ENCODE data around the gene WDR93. TPM values are rescaled to one million over a fixed set of nuclear protein-coding genes. Genes with fewer than 3 reads are reported as not detected.

The WDR93 gene
- total and polyA plus RNA-seq, 5 donors = 0.05 TPM; not detected in 4

DNA sequence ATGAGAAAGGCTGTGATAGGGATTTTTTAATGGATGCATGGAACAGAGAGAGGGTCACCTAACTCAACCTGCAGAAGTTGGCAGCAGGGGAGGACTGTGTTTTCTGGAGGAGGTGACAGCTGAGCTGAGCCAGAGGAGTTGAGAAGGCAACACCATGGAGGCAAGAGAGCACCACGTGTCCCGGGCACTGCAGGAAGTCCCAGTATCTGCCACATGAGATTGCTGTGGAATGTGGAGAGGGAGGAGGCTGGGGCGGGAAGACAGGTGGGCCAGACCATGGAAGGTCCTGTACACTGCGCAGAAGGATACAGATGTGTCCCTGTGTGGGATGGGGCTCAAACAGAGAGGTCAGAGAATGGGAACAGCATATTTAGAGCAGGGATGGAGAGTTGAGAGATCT lies 45.2 kb downstream of the WDR93 start:
- intact Hi-C loops (cut with DNase I) = no loop called here
- ATAC-seq (no peak), DNase-seq (no peak)
- H3K27ac ChIP-seq (ENCODE audit: low read length) = no peak overlapping the region
- H3K4me3 ChIP-seq (ENCODE audit: low read length) = no peak overlapping the region
- peaks cover 2% of the 10 kb centered on the region for H3K4me1 ChIP-seq (ENCODE audit: control insufficient read depth, insufficient read depth, low read length)
- no peaks in the 10 kb centered on the region for H3K27me3 ChIP-seq (ENCODE audit: control insufficient read depth, insufficient read depth)
- WGBS = 39% methylated on average over 4 of the region's 4 CpGs
- no peaks in the 10 kb centered on the region for H3K9me3 ChIP-seq (ENCODE audit: control insufficient read depth, low read length)

DNA sequence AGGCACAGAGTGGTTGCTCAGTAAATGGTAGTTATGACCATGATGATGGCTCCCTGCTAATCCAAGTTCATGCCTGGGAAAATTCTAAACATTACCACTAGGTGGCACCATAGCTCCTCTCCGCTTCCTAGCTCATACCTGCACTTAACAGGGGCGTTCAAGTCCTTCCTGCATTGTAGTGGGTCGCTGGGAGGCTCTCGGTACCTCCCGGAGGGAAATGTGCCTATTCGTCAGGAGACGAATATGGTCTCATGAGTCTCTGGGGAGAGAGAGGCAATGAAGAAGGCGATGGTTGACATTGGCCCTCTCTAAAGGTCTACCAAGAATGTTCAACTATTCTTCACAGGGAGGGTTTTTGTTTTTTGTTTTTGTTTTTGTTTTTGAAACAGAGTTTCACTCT lies 49.5 kb downstream of the WDR93 start:
- 4% methylated on average over 8 of the region's 8 CpGs for WGBS
- Histone ChIP-seq H3K27me3 (ENCODE audit: control insufficient read depth, insufficient read depth) (no peaks in the 10 kb centered on the region), H3K4me3 (ENCODE audit: low read length) (no peak overlapping the region), H3K4me1 (ENCODE audit: control insufficient read depth, insufficient read depth, low read length) (peaks cover 2% of the 10 kb centered on the region), H3K27ac (ENCODE audit: low read length) (no peak overlapping the region), H3K9me3 (ENCODE audit: control insufficient read depth, low read length) (no peaks in the 10 kb centered on the region)
- intact Hi-C loops (cut with DNase I) = no loop called here
- DNase-seq (no peak), ATAC-seq (peak; percentile 74 to 83)

DNA sequence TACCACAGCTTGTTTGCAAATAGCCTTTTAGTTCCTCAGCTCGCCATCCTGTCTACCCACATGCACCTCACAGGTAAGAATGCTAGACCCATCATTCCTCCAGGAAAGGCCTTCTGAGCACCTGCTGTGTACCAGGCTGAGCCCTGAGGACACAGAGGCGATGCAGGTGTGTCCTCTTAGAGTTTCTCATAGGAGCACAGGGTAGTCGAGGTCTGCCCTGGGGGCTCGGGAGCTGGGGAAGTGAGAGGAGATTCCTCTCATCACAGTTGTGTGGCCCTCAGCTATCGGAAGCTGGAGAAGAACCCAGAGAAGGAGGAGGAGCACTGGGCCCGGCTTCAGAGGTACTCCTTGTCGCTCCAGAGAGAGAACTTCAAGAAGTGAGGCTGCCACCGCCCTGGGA lies 52.4 kb downstream of the WDR93 start:
- DNase-seq (no peak), ATAC-seq (no peak)
- WGBS = 83% methylated on average over 8 of the region's 8 CpGs
- Histone ChIP-seq H3K4me3 (ENCODE audit: low read length) (no peak overlapping the region), H3K27ac (ENCODE audit: low read length) (no peak overlapping the region), H3K9me3 (ENCODE audit: control insufficient read depth, low read length) (no peaks in the 10 kb centered on the region), H3K27me3 (ENCODE audit: control insufficient read depth, insufficient read depth) (no peaks in the 10 kb centered on the region), H3K4me1 (ENCODE audit: control insufficient read depth, insufficient read depth, low read length) (peaks cover 2% of the 10 kb centered on the region)
- intact Hi-C loops (cut with DNase I) = no loop called here

DNA sequence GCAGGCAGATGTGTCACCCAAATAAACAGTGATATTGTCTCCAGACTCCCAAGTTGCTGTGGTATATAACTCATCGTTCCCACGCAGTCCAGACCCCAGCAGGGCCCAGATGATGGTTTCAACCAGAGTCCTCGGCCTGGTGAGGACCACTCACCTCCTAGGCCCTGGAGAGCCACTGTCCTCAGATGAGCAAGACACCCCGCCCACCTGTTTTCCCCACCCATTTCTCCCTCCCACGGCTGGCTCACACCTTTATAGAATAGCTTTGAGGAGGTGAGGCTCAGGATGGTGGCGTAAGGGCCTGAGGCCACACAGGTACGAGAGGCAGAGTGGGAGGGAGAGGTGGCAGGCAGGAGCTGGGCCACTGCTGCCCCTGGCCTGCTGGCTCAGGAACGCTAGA lies 53.0 kb downstream of the WDR93 start:
- no peak for DNase-seq

DNA sequence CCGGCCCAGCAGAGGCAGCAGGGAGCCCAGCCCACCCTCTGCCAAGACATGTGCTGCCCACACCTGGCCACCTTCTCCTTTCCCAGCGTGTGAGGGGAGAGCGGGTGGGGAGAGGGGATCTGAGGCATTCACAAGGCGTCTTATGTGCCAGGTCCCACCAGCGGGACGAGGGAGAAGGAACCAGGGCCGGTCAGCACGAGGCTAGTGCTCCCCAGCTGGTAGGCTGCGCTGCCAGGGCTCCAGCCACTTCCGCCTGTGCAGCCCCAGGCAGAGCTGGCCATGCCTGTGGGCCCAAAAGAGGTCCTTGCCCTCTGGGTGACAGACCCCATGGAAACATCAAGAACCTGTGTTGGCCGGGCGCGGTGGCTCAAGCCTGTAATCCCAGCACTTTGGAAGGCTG lies 54.5 kb downstream of the WDR93 start:
- no peaks in the 10 kb centered on the region for H3K9me3 ChIP-seq (ENCODE audit: control insufficient read depth, low read length)
- DNase-seq = no peak
- H3K4me1 ChIP-seq (ENCODE audit: control insufficient read depth, insufficient read depth, low read length) = peaks cover 1% of the 10 kb centered on the region
- ATAC-seq = no peak
- H3K27me3 ChIP-seq (ENCODE audit: control insufficient read depth, insufficient read depth) = no peaks in the 10 kb centered on the region
- WGBS = 77% methylated on average over 13 of the region's 13 CpGs
- intact Hi-C loops (cut with DNase I) = no loop called here
- no peak overlapping the region for H3K4me3 ChIP-seq (ENCODE audit: low read length)
- H3K27ac ChIP-seq (ENCODE audit: low read length) = no peak overlapping the region

More for the DNA sequence above, 53.0 kb downstream of the WDR93 start:
- Histone ChIP-seq H3K9me3 (ENCODE audit: control insufficient read depth, low read length) (no peaks in the 10 kb centered on the region), H3K4me3 (ENCODE audit: low read length) (no peak overlapping the region), H3K27ac (ENCODE audit: low read length) (no peak overlapping the region), H3K4me1 (ENCODE audit: control insufficient read depth, insufficient read depth, low read length) (peaks cover 2% of the 10 kb centered on the region), H3K27me3 (ENCODE audit: control insufficient read depth, insufficient read depth) (no peaks in the 10 kb centered on the region)
- no peak for ATAC-seq
- 81% methylated on average over 8 of the region's 8 CpGs for WGBS
- intact Hi-C loops (cut with DNase I) = no loop called here

DNA sequence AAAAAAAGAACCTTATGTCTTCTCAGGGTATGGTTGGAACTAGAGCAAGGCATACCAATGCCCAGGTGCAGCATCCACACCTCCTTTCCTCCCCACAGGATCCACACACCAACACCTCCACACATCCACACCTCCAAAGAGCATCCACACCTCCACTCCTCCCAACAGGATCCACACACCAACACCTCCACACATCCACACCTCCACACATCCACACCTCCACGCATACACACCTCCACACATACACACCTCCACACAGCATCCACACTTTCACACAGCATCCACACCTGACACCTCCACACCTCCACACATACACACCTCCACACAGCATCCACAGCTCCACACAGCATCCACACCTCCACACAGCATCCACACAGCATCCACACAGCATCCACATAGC lies 55.2 kb downstream of the WDR93 start:
- no peak for ATAC-seq
- Histone ChIP-seq H3K27ac (ENCODE audit: low read length) (no peak overlapping the region), H3K9me3 (ENCODE audit: control insufficient read depth, low read length) (no peaks in the 10 kb centered on the region), H3K4me3 (ENCODE audit: low read length) (no peak overlapping the region), H3K27me3 (ENCODE audit: control insufficient read depth, insufficient read depth) (no peaks in the 10 kb centered on the region), H3K4me1 (ENCODE audit: control insufficient read depth, insufficient read depth, low read length) (no peaks in the 10 kb centered on the region)
- 85% methylated on average over 1 of the region's 1 CpG for WGBS
- intact Hi-C loops (cut with DNase I) = no loop called here
- no peak for DNase-seq

DNA sequence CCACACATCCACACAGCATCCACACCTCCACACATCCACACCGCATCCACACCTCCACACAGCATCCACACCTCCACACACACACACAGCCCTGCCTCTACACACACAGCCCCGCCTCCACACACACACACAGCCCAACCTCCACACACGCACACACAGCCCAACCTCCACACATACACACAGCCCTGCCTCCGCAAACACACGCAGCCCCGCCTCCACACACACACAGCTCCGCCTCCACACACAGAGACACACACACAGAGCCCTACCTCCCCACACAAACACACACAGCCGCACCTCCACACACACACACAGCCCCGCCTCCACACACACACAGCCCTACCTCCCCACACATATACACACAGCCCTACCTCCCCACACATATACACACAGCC lies 55.8 kb downstream of the WDR93 start:
- Histone ChIP-seq H3K27me3 (ENCODE audit: control insufficient read depth, insufficient read depth) (no peaks in the 10 kb centered on the region), H3K27ac (ENCODE audit: low read length) (no peak overlapping the region), H3K4me3 (ENCODE audit: low read length) (no peak overlapping the region), H3K9me3 (ENCODE audit: control insufficient read depth, low read length) (no peaks in the 10 kb centered on the region), H3K4me1 (ENCODE audit: control insufficient read depth, insufficient read depth, low read length) (no peaks in the 10 kb centered on the region)
- ATAC-seq (no peak), DNase-seq (no peak)
- 78% methylated on average over 9 of the region's 9 CpGs for WGBS
- intact Hi-C loops (cut with DNase I) = no loop called here

DNA sequence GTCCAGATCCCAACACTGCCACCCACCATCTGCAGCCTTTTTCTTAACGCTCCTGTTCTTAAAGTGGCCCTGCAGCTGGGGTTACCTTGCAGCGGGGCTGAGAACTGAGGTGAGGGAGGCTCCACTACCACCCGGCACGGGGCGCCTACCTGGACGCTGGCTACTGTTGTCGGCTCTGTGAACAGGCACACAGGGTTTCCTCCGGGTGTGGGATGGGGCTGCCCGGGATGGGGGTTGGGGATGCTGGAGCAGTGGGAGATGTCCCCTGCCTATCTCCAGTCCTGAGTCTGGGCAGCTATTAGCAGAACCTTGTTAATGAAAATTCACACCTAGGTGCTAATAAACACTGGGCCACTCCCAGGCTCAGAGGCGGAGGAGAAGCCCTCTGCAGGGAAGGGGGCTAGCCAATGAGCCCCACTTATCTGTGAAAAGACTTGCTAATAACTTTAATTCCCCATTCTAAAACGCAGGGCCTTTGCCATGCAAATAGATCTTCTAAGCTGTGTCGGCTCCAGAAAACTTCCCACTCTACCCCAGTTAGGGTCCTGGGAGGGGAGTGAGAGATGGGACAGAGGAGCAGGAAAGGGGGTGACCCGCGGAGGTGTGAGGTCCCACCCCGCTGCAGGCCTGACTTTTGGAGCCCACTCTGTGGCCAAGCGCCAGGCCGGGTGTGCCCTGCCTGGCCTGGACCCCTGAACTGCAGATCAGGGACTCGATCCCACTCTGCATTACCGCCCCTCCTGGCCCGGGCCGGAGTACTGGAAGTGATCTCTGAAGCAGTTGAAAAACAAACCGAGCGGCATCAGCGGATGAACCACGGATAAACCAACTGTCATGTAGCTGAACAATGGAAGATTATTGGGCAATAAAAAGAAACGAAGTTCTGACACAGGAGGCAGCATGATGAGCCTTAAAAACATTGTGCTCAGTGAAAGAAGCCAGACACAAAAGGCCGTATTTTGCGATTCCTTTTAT lies 57.4 kb downstream of the WDR93 start:
- H3K9me3 ChIP-seq (ENCODE audit: control insufficient read depth, low read length) = no peaks in the 10 kb centered on the region
- no peak for ATAC-seq

DNA sequence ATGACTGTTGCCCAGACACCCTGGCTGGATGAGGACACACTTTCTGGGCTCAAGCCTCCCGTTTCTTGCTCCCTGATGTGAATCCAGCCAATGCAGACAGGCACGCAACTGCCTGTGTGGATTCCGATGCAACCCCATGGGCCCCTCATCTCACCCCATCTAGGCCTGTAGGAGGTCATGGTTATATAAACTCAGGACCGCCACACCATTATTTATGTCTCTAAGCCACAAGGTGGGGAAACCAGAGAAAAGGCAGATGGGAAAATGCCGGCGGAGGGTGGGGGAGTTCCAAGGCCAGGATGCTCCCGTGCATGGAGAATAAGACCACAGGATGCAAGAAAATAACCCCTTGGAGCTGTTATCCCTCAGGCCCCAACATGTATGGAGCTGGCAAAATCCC lies 58.4 kb downstream of the WDR93 start:
- Histone ChIP-seq H3K27me3 (ENCODE audit: control insufficient read depth, insufficient read depth) (no peaks in the 10 kb centered on the region), H3K27ac (ENCODE audit: low read length) (no peak overlapping the region), H3K9me3 (ENCODE audit: control insufficient read depth, low read length) (no peaks in the 10 kb centered on the region), H3K4me1 (ENCODE audit: control insufficient read depth, insufficient read depth, low read length) (no peaks in the 10 kb centered on the region), H3K4me3 (ENCODE audit: low read length) (no peak overlapping the region)
- ATAC-seq (no peak), DNase-seq (no peak)
- 81% methylated on average over 7 of the region's 7 CpGs for WGBS
- intact Hi-C loops (cut with DNase I) = no loop called here

More for the DNA sequence above, 57.4 kb downstream of the WDR93 start:
- WGBS = 52% methylated on average over 28 of the region's 28 CpGs
- DNase-seq = no peak
- no peak overlapping the region for H3K4me3 ChIP-seq (ENCODE audit: low read length)
- H3K27me3 ChIP-seq (ENCODE audit: control insufficient read depth, insufficient read depth) = no peaks in the 10 kb centered on the region
- H3K4me1 ChIP-seq (ENCODE audit: control insufficient read depth, insufficient read depth, low read length) = no peaks in the 10 kb centered on the region
- no peak overlapping the region for H3K27ac ChIP-seq (ENCODE audit: low read length)
- intact Hi-C loops (cut with DNase I) = no loop called here

DNA sequence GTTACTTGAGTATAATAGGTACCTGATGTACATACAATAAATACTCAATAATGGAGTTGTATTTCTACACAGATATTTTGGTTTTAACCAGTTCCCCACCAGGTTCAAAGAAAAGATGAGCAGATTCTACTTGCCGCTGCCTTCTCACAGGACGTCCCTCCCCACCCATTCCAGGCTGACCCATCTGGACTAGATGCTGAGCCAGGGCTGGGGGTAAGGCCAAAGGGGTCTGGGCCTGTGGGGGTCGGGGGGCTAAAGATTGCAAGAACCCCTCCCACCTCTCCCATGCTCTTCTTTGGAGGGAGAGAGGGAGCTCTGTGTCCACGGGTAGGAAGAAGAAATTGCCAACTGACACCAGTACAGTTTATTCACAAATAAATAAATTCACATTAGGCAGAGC lies 58.9 kb downstream of the WDR93 start:
- DNase-seq (no peak), ATAC-seq (no peak)
- intact Hi-C loops (cut with DNase I) = no loop called here
- Histone ChIP-seq H3K9me3 (ENCODE audit: control insufficient read depth, low read length) (no peaks in the 10 kb centered on the region), H3K4me1 (ENCODE audit: control insufficient read depth, insufficient read depth, low read length) (no peaks in the 10 kb centered on the region), H3K4me3 (ENCODE audit: low read length) (no peak overlapping the region), H3K27me3 (ENCODE audit: control insufficient read depth, insufficient read depth) (no peaks in the 10 kb centered on the region), H3K27ac (ENCODE audit: low read length) (no peak overlapping the region)
- 70% methylated on average over 4 of the region's 4 CpGs for WGBS

DNA sequence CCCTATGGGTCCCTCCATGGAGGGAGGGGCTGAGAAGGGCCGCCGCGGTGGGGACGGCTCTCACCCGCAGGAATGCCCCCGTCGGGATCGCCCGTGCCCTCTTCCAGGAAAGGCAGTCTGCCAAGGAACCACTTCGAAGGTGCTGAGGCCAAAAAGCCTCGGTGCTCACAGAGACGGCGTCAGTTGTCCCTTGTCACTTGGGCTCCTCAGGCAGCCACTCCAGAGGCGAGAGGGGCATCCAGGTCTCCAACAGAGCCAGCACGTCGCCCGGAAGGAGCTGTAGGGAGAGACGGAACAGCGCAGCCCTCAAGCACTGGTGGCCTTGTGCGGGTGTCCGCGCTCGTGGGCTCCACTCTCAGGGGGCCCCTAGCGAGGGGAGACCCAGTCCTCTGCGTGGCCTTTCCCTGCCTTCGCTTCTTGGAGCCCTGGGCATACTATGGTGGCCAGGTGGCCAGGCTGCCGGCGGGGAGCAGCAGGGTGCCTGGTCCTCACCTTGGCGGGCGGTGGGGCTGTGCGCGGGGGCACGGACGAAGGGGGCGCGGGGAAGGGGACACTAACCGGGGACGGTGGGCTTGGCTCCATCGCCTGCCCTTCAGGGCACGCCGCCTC lies 59.4 kb downstream of the WDR93 start:
- intact Hi-C loops (cut with DNase I) = no loop called here
- Histone ChIP-seq H3K27me3 (ENCODE audit: control insufficient read depth, insufficient read depth) (no peaks in the 10 kb centered on the region), H3K4me3 (ENCODE audit: low read length) (peak overlapping the region; percentile 26), H3K4me1 (ENCODE audit: control insufficient read depth, insufficient read depth, low read length) (no peaks in the 10 kb centered on the region), H3K27ac (ENCODE audit: low read length) (no peak overlapping the region), H3K9me3 (ENCODE audit: control insufficient read depth, low read length) (no peaks in the 10 kb centered on the region)
- ATAC-seq = peak; percentile 17
- 4% methylated on average over 41 of the region's 41 CpGs for WGBS
- peak in 1 of 3 donors; percentile 51 for DNase-seq

Data from right cardiac atrium (tissue), 5 donors.